Endodermal cell (in vitro differentiated cells): ENCODE measurements around the gene BMPR1B. TPM values are rescaled to one million over a fixed set of nuclear protein-coding genes. Genes with fewer than 3 reads are reported as not detected.

Experiments
- DNase-seq: peaks from one replicate; pipeline ENCODE4 v3.0.0-alpha.2; 2017
- H3K27ac ChIP-seq: 2 replicates; pipeline ENCODE4 v1.5.1; 2013; ENCODE audit warnings: mild to moderate bottlenecking, low read depth, low read length, moderate library complexity
- H3K27me3 ChIP-seq: 2 replicates; pipeline ENCODE4 v1.6.1; 2013; ENCODE audit warnings: mild to moderate bottlenecking, low read length, moderate library complexity; ENCODE audit not compliant: insufficient read depth, control insufficient read depth, poor library complexity, severe bottlenecking
- H3K36me3 ChIP-seq: 2 replicates; pipeline ENCODE4 v1.7.0; 2013; ENCODE audit warnings: mild to moderate bottlenecking, low read length, moderate library complexity; ENCODE audit not compliant: control insufficient read depth, insufficient read depth
- H3K4me1 ChIP-seq: one replicate; pipeline ENCODE4 v1.7.0; 2013; ENCODE audit warnings: low read length; ENCODE audit not compliant: control insufficient read depth, insufficient read depth
- H3K4me3 ChIP-seq: 2 replicates; pipeline ENCODE4 v1.5.1; 2013; ENCODE audit warnings: mild to moderate bottlenecking, low read length, moderate library complexity
- H3K9ac ChIP-seq: 2 replicates; pipeline ENCODE4 v1.6.1; 2013; ENCODE audit warnings: mild to moderate bottlenecking, low read length, moderate library complexity; ENCODE audit not compliant: poor library complexity, severe bottlenecking; ENCODE audit errors: extremely low read depth
- H3K9me3 ChIP-seq: 2 replicates; pipeline ENCODE4 v1.6.1; 2013; ENCODE audit warnings: mild to moderate bottlenecking, low read length, moderate library complexity; ENCODE audit not compliant: control insufficient read depth
- H3K27ac Mint-ChIP-seq: 2 replicates; pipeline ENCODE4 v1.8.0; 2020; ENCODE audit warnings: mixed read lengths
- H3K27me3 Mint-ChIP-seq: 2 replicates; pipeline ENCODE4 v1.8.0; 2021; ENCODE audit warnings: mild to moderate bottlenecking, mixed read lengths; ENCODE audit not compliant: insufficient read depth
- H3K36me3 Mint-ChIP-seq: 2 replicates; pipeline ENCODE4 v1.8.0; 2020; ENCODE audit warnings: low read depth, mixed read lengths
- H3K4me1 Mint-ChIP-seq: 2 replicates; pipeline ENCODE4 v1.8.0; 2020; ENCODE audit warnings: mixed read lengths
- H3K4me3 Mint-ChIP-seq: 2 replicates; pipeline ENCODE4 v1.8.0; 2020; ENCODE audit warnings: mild to moderate bottlenecking, moderate library complexity, mixed read lengths
- H3K9me3 Mint-ChIP-seq: 2 replicates; pipeline ENCODE4 v1.8.0; 2020; ENCODE audit warnings: mild to moderate bottlenecking, mixed read lengths
- WGBS, 2 experiments: methylation state at CpG; one replicate each; pipeline versions ENCODE4 v1.1.5 to v1.1.7; 2013; ENCODE audit warnings: missing lambda C conversion rate in 2 of 2, mixed read lengths in 1 of 2; ENCODE audit not compliant: insufficient coverage in 1 of 2, insufficient read length in 1 of 2; 5-methylcytosine and 5-hydroxymethylcytosine counted together
- total RNA-seq, 2 donors: library from RNA; stranded (reverse); fragmentation: NEBNext Ultra II Directional in 1 of 2; extraction: Animal tissue kit (Norgen Biotek cat#: 25700) in 1 of 2; gene quantifications; 2 replicates in 1 of 2; 3 replicates in 1 of 2; pipeline ENCODE4 v1.2.1, GENCODE V29; 2021
- TF ChIP-seq, protein P1 (sequence below): fragments of 200-600 bp; sonication (generic); conservative IDR thresholded peaks from 2 replicates; pipeline ENCODE4 v1.5.0; 2021; ENCODE audit warnings: antibody characterized with exemption, mild to moderate bottlenecking

The BMPR1B gene
- total RNA-seq, 2 donors from 2014 or later = 2.8 to 3.6 TPM

GRCh38 chr4:94880956-94881355 lies 123.2 kb downstream of the BMPR1B start:
- H3K4me3 Mint-ChIP-seq = no peak overlapping the region
- H3K27ac Mint-ChIP-seq = no peak overlapping the region
- TF ChIP-seq, protein P1, sequence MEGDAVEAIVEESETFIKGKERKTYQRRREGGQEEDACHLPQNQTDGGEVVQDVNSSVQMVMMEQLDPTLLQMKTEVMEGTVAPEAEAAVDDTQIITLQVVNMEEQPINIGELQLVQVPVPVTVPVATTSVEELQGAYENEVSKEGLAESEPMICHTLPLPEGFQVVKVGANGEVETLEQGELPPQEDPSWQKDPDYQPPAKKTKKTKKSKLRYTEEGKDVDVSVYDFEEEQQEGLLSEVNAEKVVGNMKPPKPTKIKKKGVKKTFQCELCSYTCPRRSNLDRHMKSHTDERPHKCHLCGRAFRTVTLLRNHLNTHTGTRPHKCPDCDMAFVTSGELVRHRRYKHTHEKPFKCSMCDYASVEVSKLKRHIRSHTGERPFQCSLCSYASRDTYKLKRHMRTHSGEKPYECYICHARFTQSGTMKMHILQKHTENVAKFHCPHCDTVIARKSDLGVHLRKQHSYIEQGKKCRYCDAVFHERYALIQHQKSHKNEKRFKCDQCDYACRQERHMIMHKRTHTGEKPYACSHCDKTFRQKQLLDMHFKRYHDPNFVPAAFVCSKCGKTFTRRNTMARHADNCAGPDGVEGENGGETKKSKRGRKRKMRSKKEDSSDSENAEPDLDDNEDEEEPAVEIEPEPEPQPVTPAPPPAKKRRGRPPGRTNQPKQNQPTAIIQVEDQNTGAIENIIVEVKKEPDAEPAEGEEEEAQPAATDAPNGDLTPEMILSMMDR = no peak
- 100% methylated on average over 3 of the region's 3 CpGs; no CpG with 5 or more reads in 1 of the 2 experiments for WGBS, 2 experiments
- no peak overlapping the region for H3K27ac ChIP-seq
- no peak overlapping the region for H3K9ac ChIP-seq
- no peaks in the 10 kb centered on the region for H3K9me3 Mint-ChIP-seq
- no peaks in the 10 kb centered on the region for H3K36me3 ChIP-seq
- peaks cover 4% of the 10 kb centered on the region for H3K4me1 Mint-ChIP-seq
- no peaks in the 10 kb centered on the region for H3K36me3 Mint-ChIP-seq
- H3K27me3 ChIP-seq = no peaks in the 10 kb centered on the region
- peaks cover 6% of the 10 kb centered on the region for H3K4me1 ChIP-seq
- no peaks in the 10 kb centered on the region for H3K27me3 Mint-ChIP-seq
- H3K4me3 ChIP-seq = no peak overlapping the region
- no peaks in the 10 kb centered on the region for H3K9me3 ChIP-seq
- DNase-seq = no peak

- Histone ChIP-seq H3K4me1 (peaks cover 4% of the 10 kb centered on the region), H3K4me3 (no peak overlapping the region), H3K27ac (no peak overlapping the region), H3K36me3 (no peaks in the 10 kb centered on the region), H3K9me3 (no peaks in the 10 kb centered on the region), H3K27me3 (no peaks in the 10 kb centered on the region), H3K9ac (no peak overlapping the region)
- peaks cover 8% of the 10 kb centered on the region for H3K4me1 Mint-ChIP-seq
- TF ChIP-seq, protein P1 = no peak
- no peak overlapping the region for H3K4me3 Mint-ChIP-seq
- 83 to 85% methylated on average over 1 of the region's 2 CpGs for WGBS, 2 experiments
- H3K27ac Mint-ChIP-seq = no peak overlapping the region
- H3K9me3 Mint-ChIP-seq = no peaks in the 10 kb centered on the region
- H3K27me3 Mint-ChIP-seq = no peaks in the 10 kb centered on the region
- no peaks in the 10 kb centered on the region for H3K36me3 Mint-ChIP-seq
- no peak for DNase-seq
These were observed 125.0 kb downstream of the BMPR1B start for GRCh38 chr4:94882756-94883155.

DNA sequence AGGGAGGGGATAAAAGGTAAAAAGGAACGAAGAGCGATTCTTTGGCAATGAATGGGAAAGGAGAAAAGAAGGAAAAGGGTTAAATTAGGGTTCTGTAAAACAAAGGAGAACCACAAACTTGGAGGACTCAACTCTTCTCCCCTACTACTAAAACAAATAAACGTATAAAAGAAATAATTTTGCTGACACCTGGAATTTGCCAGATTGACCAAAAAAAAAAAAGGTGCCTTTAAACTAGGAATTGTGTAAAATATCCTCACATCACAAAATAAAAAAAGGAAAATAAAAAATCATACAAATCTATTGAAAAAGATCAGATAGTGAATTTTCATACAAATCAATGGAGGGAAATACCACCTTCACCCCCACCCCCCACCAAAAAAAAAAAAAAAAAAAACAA lies 129.3 kb downstream of the BMPR1B start:
- Histone ChIP-seq H3K4me1 (peaks cover 4% of the 10 kb centered on the region), H3K9me3 (peaks cover 7% of the 10 kb centered on the region), H3K4me3 (no peak overlapping the region), H3K27me3 (no peaks in the 10 kb centered on the region), H3K36me3 (no peaks in the 10 kb centered on the region), H3K27ac (no peak overlapping the region), H3K9ac (no peak overlapping the region)
- Mint-ChIP-seq H3K4me3 (no peak overlapping the region), H3K27me3 (no peaks in the 10 kb centered on the region), H3K4me1 (peaks cover 17% of the 10 kb centered on the region), H3K27ac (no peak overlapping the region), H3K9me3 (peaks cover 4% of the 10 kb centered on the region), H3K36me3 (no peaks in the 10 kb centered on the region)
- no peak for DNase-seq
- WGBS, 2 experiments = 87% methylated on average over 3 of the region's 3 CpGs; no CpG with 5 or more reads in 1 of the 2 experiments
- TF ChIP-seq, protein P1 = no peak
